ENCODE results near the gene NCAM1. TPM values are rescaled to one million over a fixed set of nuclear protein-coding genes. Genes with fewer than 3 reads are reported as not detected.
"Not testable (repeated sequence)": the region's sequence is repeated elsewhere in the genome, so short reads cannot be mapped to it uniquely, and the experiment has no call there.

The NCAM1 gene
- polyA plus RNA-seq, 4 donors: 69.6 to 92.1 (median 76.3) TPM

GRCh38 chr11:113289431-113290187 is 328.4 kb downstream of the NCAM1 start:
- peak in 3 of 4 donors; percentile 28 to 57 (median 36) for DNase-seq (ENCODE audit: low read depth in 4 of 4, low spot score in 3 of 4)

- no peak for DNase-seq (ENCODE audit: low read depth in 4 of 4, low spot score in 3 of 4)
These were observed 332.7 kb downstream of the NCAM1 start for GRCh38 chr11:113293936-113294335.

- no peak for DNase-seq (ENCODE audit: low read depth in 4 of 4, low spot score in 3 of 4)
These were observed 334.8 kb downstream of the NCAM1 start for GRCh38 chr11:113295993-113296392.

- DNase-seq (ENCODE audit: low read depth in 4 of 4, low spot score in 3 of 4): no peak
These were observed 335.4 kb downstream of the NCAM1 start for GRCh38 chr11:113296447-113297205.

- DNase-seq (ENCODE audit: low read depth in 4 of 4, low spot score in 3 of 4): not testable (repeated sequence)
These were observed 337.3 kb downstream of the NCAM1 start for GRCh38 chr11:113298496-113298895.

GRCh38 chr11:113304916-113305315 is 343.7 kb downstream of the NCAM1 start:
- no peak for DNase-seq (ENCODE audit: low read depth in 4 of 4, low spot score in 3 of 4)

- DNase-seq (ENCODE audit: low read depth in 4 of 4, low spot score in 3 of 4): peak in 3 of 4 donors; percentile 51 to 59 (median 56)
These were observed 344.5 kb downstream of the NCAM1 start for GRCh38 chr11:113305440-113306336.

- DNase-seq (ENCODE audit: low read depth in 4 of 4, low spot score in 3 of 4): no peak
These were observed 347.4 kb downstream of the NCAM1 start for GRCh38 chr11:113308601-113309000.

- DNase-seq (ENCODE audit: low read depth in 4 of 4, low spot score in 3 of 4): no peak
These were observed 350.3 kb downstream of the NCAM1 start for GRCh38 chr11:113311536-113311935.

GRCh38 chr11:113313601-113314000 is 352.4 kb downstream of the NCAM1 start:
- no peak for DNase-seq (ENCODE audit: low read depth in 4 of 4, low spot score in 3 of 4)

- no peak for DNase-seq (ENCODE audit: low read depth in 4 of 4, low spot score in 3 of 4)
These were observed 352.8 kb downstream of the NCAM1 start for GRCh38 chr11:113314065-113314388.

- peak; percentile 82 to 89 (median 84) for DNase-seq (ENCODE audit: low read depth in 4 of 4, low spot score in 3 of 4)
These were observed 353.4 kb downstream of the NCAM1 start, which contains the start of gene TTC12 for GRCh38 chr11:113314389-113315301. TTC12 (plus strand) TSS chr11:113314583; CDS start chr11:113316258, 1,675 bp downstream.

GRCh38 chr11:113315811-113316210 is 354.6 kb downstream of the NCAM1 start:
- peak in 1 of 4 donors; percentile 18 for DNase-seq (ENCODE audit: low read depth in 4 of 4, low spot score in 3 of 4)

GRCh38 chr11:113316256-113316655 is 355.0 kb downstream of the NCAM1 start:
- DNase-seq (ENCODE audit: low read depth in 4 of 4, low spot score in 3 of 4): no peak

GRCh38 chr11:113317339-113317738 is 356.1 kb downstream of the NCAM1 start:
- no peak for DNase-seq (ENCODE audit: low read depth in 4 of 4, low spot score in 3 of 4)

GRCh38 chr11:113319085-113319484 is 357.9 kb downstream of the NCAM1 start:
- no peak for DNase-seq (ENCODE audit: low read depth in 4 of 4, low spot score in 3 of 4)

- DNase-seq (ENCODE audit: low read depth in 4 of 4, low spot score in 3 of 4): no peak
These were observed 360.9 kb downstream of the NCAM1 start for GRCh38 chr11:113322158-113322557.

- no peak for DNase-seq (ENCODE audit: low read depth in 4 of 4, low spot score in 3 of 4)
These were observed 363.0 kb downstream of the NCAM1 start for GRCh38 chr11:113324250-113324649.

Data from right renal pelvis (tissue), 4 donors.